H1 (cell line): ENCODE results near the gene CHN2. TPM values are rescaled to one million over a fixed set of nuclear protein-coding genes. Genes with fewer than 3 reads are reported as not detected.

Source experiments
- CTCF ChIA-PET: fragments of 300-600 bp; sonication (Branson Sonifier 250); formaldehyde crosslinking; loops from one replicate; lab custom pipeline; 2021; ENCODE audit not compliant: partially characterized antibody; lab: Charles Lee
- POLR2A ChIA-PET: fragments of 300-600 bp; sonication (Branson Sonifier 250); formaldehyde crosslinking; loops from one replicate; lab custom pipeline; 2021; ENCODE audit warnings: inconsistent platforms; ENCODE audit not compliant: partially characterized antibody; lab: Charles Lee
- DNase-seq, 2 experiments: peaks; one replicate each; pipeline versions ENCODE4 v3.0.0 to v3.0.0-alpha.2; 2010 to 2022; ENCODE audit warnings: low spot score in 2 of 2, low read depth in 1 of 2, mixed read lengths in 1 of 2
- FAIRE-seq: peaks from 2 replicates; lab custom pipeline; 2011; peaks lifted over from hg19 to GRCh38; lab: Jason Lieb, UNC
- H2AFZ ChIP-seq: 2 replicates; pipeline ENCODE4 v1.8.1; 2012; ENCODE audit warnings: low read length, inconsistent platforms
- H2AK5ac ChIP-seq: 2 replicates; pipeline ENCODE4 v1.6.1; 2013; ENCODE audit warnings: low read depth, low read length
- H2BK120ac ChIP-seq: replicated peaks from 2 replicates; pipeline ENCODE3; 2013; ENCODE audit warnings: low read depth, low read length, inconsistent platforms
- H2BK12ac ChIP-seq: 2 replicates; pipeline ENCODE4 v1.6.1; 2013; ENCODE audit warnings: low read depth, low read length
- H2BK15ac ChIP-seq: 2 replicates; pipeline ENCODE4 v1.6.1; 2013; ENCODE audit warnings: low read length
- H2BK20ac ChIP-seq: 2 replicates; pipeline ENCODE4 v1.6.1; 2013; ENCODE audit warnings: low read length
- H2BK5ac ChIP-seq: 2 replicates; pipeline ENCODE4 v1.6.1; 2013; ENCODE audit warnings: low read depth, low read length
- H3K14ac ChIP-seq: 2 replicates; pipeline ENCODE4 v1.6.1; 2013; ENCODE audit warnings: inconsistent platforms; ENCODE audit not compliant: insufficient read length
- H3K18ac ChIP-seq: 2 replicates; pipeline ENCODE4 v1.6.1; 2013; ENCODE audit warnings: low read length; ENCODE audit errors: extremely low read depth
- H3K23ac ChIP-seq: 2 replicates; pipeline ENCODE4 v1.6.1; 2013; ENCODE audit warnings: inconsistent platforms; ENCODE audit not compliant: insufficient read length
- H3K23me2 ChIP-seq: 2 replicates; pipeline ENCODE4 v1.6.1; 2013; ENCODE audit warnings: low read depth, low read length
- H3K27ac ChIP-seq: 2 replicates; pipeline ENCODE4 v1.6.1; 2011; ENCODE audit warnings: low read depth, low read length, inconsistent platforms
- H3K27me3 ChIP-seq, 4 experiments: replicated peaks in 1 of 4; 1 replicate in 1 of 4; 2 replicates in 3 of 4; pipeline versions ENCODE4 v1.6.1 to v1.8.1; 2011 to 2013; ENCODE audit warnings: low read length in 3 of 4, mild to moderate bottlenecking in 3 of 4, inconsistent platforms in 2 of 4, mixed read lengths in 2 of 4, moderate library complexity in 1 of 4; ENCODE audit not compliant: control insufficient read depth in 3 of 4, insufficient read depth in 3 of 4; ENCODE audit errors: extremely low read depth in 1 of 4
- H3K36me3 ChIP-seq, 4 experiments: 2 replicates each; pipeline versions ENCODE4 v1.6.1 to v1.8.1; 2011 to 2013; ENCODE audit warnings: mild to moderate bottlenecking in 4 of 4, low read length in 3 of 4, moderate library complexity in 2 of 4, control low read depth in 1 of 4, inconsistent platforms in 1 of 4; ENCODE audit not compliant: insufficient read depth in 4 of 4, control insufficient read depth in 2 of 4
- H3K4ac ChIP-seq: replicated peaks from 2 replicates; pipeline ENCODE3; 2013; ENCODE audit warnings: low read length, low read depth, mixed read lengths, inconsistent platforms; ENCODE audit not compliant: insufficient read length
- H3K4me1 ChIP-seq, 4 experiments: replicated peaks in 1 of 4; 1 replicate in 1 of 4; 2 replicates in 3 of 4; pipeline versions ENCODE4 v1.6.1 to v1.8.1; 2011 to 2013; ENCODE audit warnings: low read length in 3 of 4, inconsistent platforms in 2 of 4, mixed read lengths in 1 of 4; ENCODE audit not compliant: insufficient read depth in 4 of 4, control insufficient read depth in 3 of 4
- H3K4me2 ChIP-seq, 2 experiments: 2 replicates each; pipeline versions ENCODE4 v1.6.1 to v1.8.1; 2011 to 2013; ENCODE audit warnings: low read depth in 2 of 2, low read length in 2 of 2, control low read depth in 1 of 2, inconsistent platforms in 1 of 2, mild to moderate bottlenecking in 1 of 2; ENCODE audit not compliant: insufficient read depth in 1 of 2
- H3K4me3 ChIP-seq, 4 experiments: fragments of 200-600, 300-600 bp in 1 of 4; sonication (generic), shearing (Covaris generic), sonication (Bioruptor Twin) in 1 of 4; 2 replicates each; pipeline versions ENCODE4 v1.5.1 to v1.8.1; 2011 to 2016; ENCODE audit warnings: low read length in 4 of 4, low read depth in 3 of 4, control low read depth in 2 of 4, inconsistent platforms in 2 of 4, mild to moderate bottlenecking in 2 of 4, mixed read lengths in 1 of 4, moderate library complexity in 1 of 4; ENCODE audit not compliant: insufficient read depth in 2 of 4; ENCODE audit errors: extremely low read depth in 1 of 4
- H3K56ac ChIP-seq: replicated peaks from 2 replicates; pipeline ENCODE3; 2013; ENCODE audit warnings: low read depth, mild to moderate bottlenecking, mixed read lengths, low read length, inconsistent platforms; ENCODE audit not compliant: insufficient read length
- H3K79me1 ChIP-seq: 2 replicates; pipeline ENCODE4 v1.6.1; 2013; ENCODE audit warnings: low read depth, low read length, control low read depth
- H3K79me2 ChIP-seq, 2 experiments: 2 replicates each; pipeline versions ENCODE4 v1.6.1 to v1.8.1; 2012 to 2013; ENCODE audit warnings: low read length in 2 of 2, mild to moderate bottlenecking in 2 of 2, inconsistent platforms in 1 of 2; ENCODE audit not compliant: insufficient read depth in 2 of 2, control insufficient read depth in 1 of 2
- H3K9ac ChIP-seq, 4 experiments: replicated peaks in 1 of 4; 1 replicate in 1 of 4; 2 replicates in 3 of 4; pipeline versions ENCODE4 v1.6.1 to v1.8.1; 2011 to 2013; ENCODE audit warnings: low read depth in 3 of 4, low read length in 3 of 4, control low read depth in 2 of 4, mild to moderate bottlenecking in 2 of 4, moderate library complexity in 2 of 4, inconsistent platforms in 1 of 4; ENCODE audit errors: extremely low read depth in 1 of 4
- H3K9me3 ChIP-seq, 2 experiments: 2 replicates each; pipeline versions ENCODE4 v1.6.1 to v1.8.1; 2012 to 2013; ENCODE audit warnings: mild to moderate bottlenecking in 2 of 2, moderate library complexity in 2 of 2, control low read depth in 1 of 2, inconsistent platforms in 1 of 2, low read depth in 1 of 2, low read length in 1 of 2, mixed read lengths in 1 of 2; ENCODE audit not compliant: insufficient read depth in 2 of 2
- H4K20me1 ChIP-seq, 2 experiments: replicated peaks in 1 of 2; 2 replicates each; pipeline versions ENCODE3 to v1.8.1; 2011 to 2013; ENCODE audit warnings: inconsistent platforms in 2 of 2, low read length in 2 of 2, mild to moderate bottlenecking in 1 of 2; ENCODE audit not compliant: insufficient read depth in 2 of 2, control insufficient read depth in 1 of 2
- H4K5ac ChIP-seq: 2 replicates; pipeline ENCODE4 v1.6.1; 2013; ENCODE audit warnings: low read length, low read depth, mixed read lengths, inconsistent platforms; ENCODE audit not compliant: insufficient read length
- H4K8ac ChIP-seq: 2 replicates; pipeline ENCODE4 v1.8.0; 2013; ENCODE audit warnings: mild to moderate bottlenecking, moderate library complexity, low read length, inconsistent platforms; ENCODE audit not compliant: insufficient read depth; ENCODE audit errors: extremely low read depth
- H4K91ac ChIP-seq: replicated peaks from 2 replicates; pipeline ENCODE3; 2013; ENCODE audit warnings: low read length, mixed read lengths, inconsistent platforms; ENCODE audit not compliant: insufficient read length
- BCL11A ChIP-seq, 2 experiments: IDR thresholded peaks; one replicate each; pipeline ENCODE4 v1.6.1; 2011; ENCODE audit warnings: low read depth in 2 of 2, low read length in 2 of 2, mild to moderate bottlenecking in 2 of 2
- CBX5 ChIP-seq: fragments of 300-800, 300-1000 bp; sonication (generic); IDR thresholded peaks from 2 replicates; pipeline ENCODE4 v1.7.1; 2016; ENCODE audit warnings: antibody characterized with exemption, low read length, low read depth
- CTBP2 ChIP-seq: IDR thresholded peaks from 2 replicates; pipeline ENCODE4 v1.7.0; 2011; ENCODE audit warnings: borderline replicate concordance, mild to moderate bottlenecking, moderate library complexity, mixed read lengths, low read length; ENCODE audit not compliant: insufficient read depth, insufficient read length
- HDAC2 ChIP-seq, 2 experiments: fragments of 300-600 bp in 1 of 2; sonication (generic) in 1 of 2; IDR thresholded peaks; 2 replicates each; pipeline ENCODE4 v1.6.1; 2011 to 2012; ENCODE audit warnings: low read depth in 2 of 2, low read length in 2 of 2, mild to moderate bottlenecking in 2 of 2, moderate library complexity in 2 of 2, borderline replicate concordance in 1 of 2, inconsistent platforms in 1 of 2
- NANOG ChIP-seq: IDR thresholded peaks from 2 replicates; pipeline ENCODE4 v1.6.1; 2011; ENCODE audit warnings: low read length, low read depth, mild to moderate bottlenecking, inconsistent platforms; ENCODE audit not compliant: insufficient read depth, poor library complexity, severe bottlenecking
- RBBP5 ChIP-seq: IDR thresholded peaks from 2 replicates; pipeline ENCODE4 v1.7.1; 2012; ENCODE audit warnings: low read depth, mild to moderate bottlenecking, inconsistent platforms, low read length, moderate library complexity, borderline replicate concordance
- RXRA ChIP-seq: IDR thresholded peaks from 2 replicates; pipeline ENCODE4 v1.6.1; 2011; ENCODE audit warnings: low read depth, mild to moderate bottlenecking, low read length, moderate library complexity; ENCODE audit not compliant: insufficient read depth
- TEAD4 ChIP-seq: IDR thresholded peaks from 2 replicates; pipeline ENCODE4 v1.6.1; 2012; ENCODE audit warnings: low read depth, low read length, inconsistent platforms, mixed read lengths
- WGBS, 2 experiments: shearing (Covaris generic) in 1 of 2; methylation state at CpG; one replicate each; pipeline versions ENCODE4 v1.1.6 to v1.1.7; 2013 to 2015; ENCODE audit warnings: low lambda C conversion rate in 2 of 2, mixed read lengths in 2 of 2, inconsistent platforms in 1 of 2, low coverage in 1 of 2, missing lambda C conversion rate in 1 of 2; ENCODE audit not compliant: insufficient replicate concordance in 2 of 2, insufficient coverage in 1 of 2, insufficient read length in 1 of 2; ENCODE audit errors: extremely low coverage in 1 of 2, missing lambda C conversion rate in 1 of 2; 5-methylcytosine and 5-hydroxymethylcytosine counted together
- polyA plus RNA-seq, 7 experiments: library from polyadenylated mRNA; depleted of rRNA in 3 of 7; stranded (reverse) in 5 of 7; unstranded in 2 of 7; fragments of >200 nt in 5 of 7; fragments of 200-250 nt in 2 of 7; gene quantifications; 1 replicate in 5 of 7; 2 replicates in 1 of 7; 4 replicates in 1 of 7; pipeline versions ENCODE4 v1.2.1 to v1.2.3, GENCODE V29; 2011 to 2013; ENCODE audit warnings: missing spikeins in 2 of 7, mixed read lengths in 2 of 7
- total RNA-seq: library from RNA; stranded (reverse); fragmentation: NEBNext Ultra II Directional; extraction: Animal tissue kit (Norgen Biotek cat#: 25700); gene quantifications from 2 replicates; pipeline ENCODE4 v1.2.1, GENCODE V29; 2021
- TF ChIP-seq, protein P1 (sequence below), 3 experiments: IDR thresholded peaks; 1 replicate in 2 of 3; 2 replicates in 1 of 3; pipeline versions ENCODE4 v1.5.1 to v1.6.1; 2011; ENCODE audit warnings: low read length in 3 of 3, mild to moderate bottlenecking in 3 of 3, inconsistent platforms in 2 of 3, low read depth in 1 of 3, moderate library complexity in 1 of 3; ENCODE audit not compliant: insufficient read depth in 1 of 3; ENCODE audit errors: control extremely low read depth in 1 of 3

The CHN2 gene
- total and polyA plus RNA-seq, 2 of the 8 experiments (the other 6 are each of a cell fraction or from before 2014, with no cell fraction given), result 2.9 to 4.8 TPM

DNA sequence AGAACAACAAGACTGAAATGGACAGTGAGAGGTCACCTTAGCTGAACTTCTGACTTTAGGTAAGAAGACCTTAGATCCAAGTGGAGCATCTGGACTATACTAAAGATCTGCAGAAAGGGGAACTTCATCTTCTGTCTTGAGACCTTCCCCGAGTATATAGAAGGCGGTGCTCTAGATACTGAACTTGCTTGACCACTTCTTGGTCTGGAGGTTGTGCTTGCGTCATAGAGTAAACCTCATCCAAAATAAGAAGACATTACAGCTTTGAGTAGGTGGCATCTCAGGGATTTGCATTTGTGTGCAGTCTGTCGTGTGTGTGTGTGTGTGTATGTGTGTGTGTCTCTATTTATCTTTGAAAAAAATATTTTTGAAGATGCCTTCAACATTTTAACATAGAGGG, 157.5 kb downstream of the CHN2 start:
- Histone ChIP-seq H3K27ac (no peak overlapping the region), H2AK5ac (no peak overlapping the region), H3K56ac (no peak overlapping the region), H3K18ac (no peak overlapping the region), H2BK5ac (no peak overlapping the region), H3K4ac (no peak overlapping the region), H4K5ac (no peak overlapping the region), H2BK20ac (no peak overlapping the region), H3K36me3 (no peaks in the 10 kb centered on the region), H3K4me3 (no peak overlapping the region), H3K23me2 (no peaks in the 10 kb centered on the region), H3K4me2 (no peak overlapping the region), H3K79me1 (no peaks in the 10 kb centered on the region), H3K79me2 (no peaks in the 10 kb centered on the region), H3K14ac (no peak overlapping the region), H4K8ac (no peak overlapping the region), H3K9me3 (no peaks in the 10 kb centered on the region), H4K20me1 (no peaks in the 10 kb centered on the region), H2AFZ (no peak overlapping the region), H3K27me3 (no peaks in the 10 kb centered on the region), H3K9ac (no peak overlapping the region), H2BK15ac (no peak overlapping the region), H2BK120ac (no peak overlapping the region), H4K91ac (no peak overlapping the region), H3K4me1 (no peaks in the 10 kb centered on the region), H3K23ac (no peak overlapping the region), H2BK12ac (no peak overlapping the region)
- DNase-seq (no peak), FAIRE-seq (no peak)
- WGBS, 2 experiments, result 84% methylated on average over 4 of the region's 4 CpGs; no CpG with 5 or more reads in 1 of the 2 experiments
- POLR2A ChIA-PET, result no interaction called here
- CTCF ChIA-PET, result interaction anchor here (0.6 to 1.1 kb wide), 2 partner anchors 194 to 239 kb away, joined by 3 to 5 read pairs; no protein-coding TSS in a partner anchor
- TF ChIP-seq CTBP2 (no peak), BCL11A (IDR thresholded peaks at IDR 0.05; ENCODE audit: low read depth in 2 of 2, low read length in 2 of 2) (no peak), TEAD4 (no peak), HDAC2 (IDR thresholded peaks at IDR 0.05; ENCODE audit: borderline replicate concordance in 1 of 2, low read depth in 2 of 2, low read length in 2 of 2) (no peak), RXRA (no peak), NANOG (no peak), CBX5 (no peak), RBBP5 (no peak)
- TF ChIP-seq, protein P1, sequence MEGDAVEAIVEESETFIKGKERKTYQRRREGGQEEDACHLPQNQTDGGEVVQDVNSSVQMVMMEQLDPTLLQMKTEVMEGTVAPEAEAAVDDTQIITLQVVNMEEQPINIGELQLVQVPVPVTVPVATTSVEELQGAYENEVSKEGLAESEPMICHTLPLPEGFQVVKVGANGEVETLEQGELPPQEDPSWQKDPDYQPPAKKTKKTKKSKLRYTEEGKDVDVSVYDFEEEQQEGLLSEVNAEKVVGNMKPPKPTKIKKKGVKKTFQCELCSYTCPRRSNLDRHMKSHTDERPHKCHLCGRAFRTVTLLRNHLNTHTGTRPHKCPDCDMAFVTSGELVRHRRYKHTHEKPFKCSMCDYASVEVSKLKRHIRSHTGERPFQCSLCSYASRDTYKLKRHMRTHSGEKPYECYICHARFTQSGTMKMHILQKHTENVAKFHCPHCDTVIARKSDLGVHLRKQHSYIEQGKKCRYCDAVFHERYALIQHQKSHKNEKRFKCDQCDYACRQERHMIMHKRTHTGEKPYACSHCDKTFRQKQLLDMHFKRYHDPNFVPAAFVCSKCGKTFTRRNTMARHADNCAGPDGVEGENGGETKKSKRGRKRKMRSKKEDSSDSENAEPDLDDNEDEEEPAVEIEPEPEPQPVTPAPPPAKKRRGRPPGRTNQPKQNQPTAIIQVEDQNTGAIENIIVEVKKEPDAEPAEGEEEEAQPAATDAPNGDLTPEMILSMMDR (IDR thresholded peaks at IDR 0.05; ENCODE audit: control extremely low read depth in 1 of 3, insufficient read depth in 1 of 3, low read depth in 1 of 3, low read length in 3 of 3), result no peak
- TF ChIP-seq, all 59 proteins: peak for 0
